GM18909 (cell line): ENCODE data around the gene IWS1.

Experiments used
- ATAC-seq: cut with Tn5 transposase; IDR thresholded peaks from one replicate; pipeline ENCODE4 v1.9.1; 2021; ENCODE audit warnings: mild to moderate bottlenecking; ENCODE audit not compliant: unreplicated experiment, poor library complexity

IWS1 gene

GRCh38 chr2:127506510-127506909, 19.8 kb downstream of the IWS1 start:
- ATAC-seq: no peak

- ATAC-seq: no peak
These were observed 21.5 kb downstream of the IWS1 start for GRCh38 chr2:127504552-127505430.

GRCh38 chr2:127503491-127503890, 22.8 kb downstream of the IWS1 start:
- no peak for ATAC-seq

GRCh38 chr2:127498386-127498785, 27.9 kb downstream of the IWS1 start:
- no peak for ATAC-seq

- ATAC-seq: no peak
These were observed 36.0 kb downstream of the IWS1 start for GRCh38 chr2:127490283-127490682.

- ATAC-seq: no peak
These were observed 39.8 kb downstream of the IWS1 start for GRCh38 chr2:127486247-127487058.

- no peak for ATAC-seq
These were observed 40.6 kb downstream of the IWS1 start for GRCh38 chr2:127485694-127486071.

GRCh38 chr2:127485051-127485693, 41.1 kb downstream of the IWS1 start:
- ATAC-seq: no peak

GRCh38 chr2:127482031-127482430, 44.3 kb downstream of the IWS1 start:
- ATAC-seq: no peak

GRCh38 chr2:127479866-127480743, 46.2 kb downstream of the IWS1 start:
- no peak for ATAC-seq

GRCh38 chr2:127479219-127479825, 47.0 kb downstream of the IWS1 start:
- ATAC-seq: no peak

GRCh38 chr2:127475788-127476187, 50.5 kb downstream of the IWS1 start:
- ATAC-seq: no peak

- no peak for ATAC-seq
These were observed 54.0 kb downstream of the IWS1 start for GRCh38 chr2:127472268-127472667.

GRCh38 chr2:127471286-127471988, 54.9 kb downstream of the IWS1 start:
- ATAC-seq: no peak

- ATAC-seq: no peak
These were observed 56.3 kb downstream of the IWS1 start for GRCh38 chr2:127469974-127470373.

- ATAC-seq: no peak
These were observed 57.2 kb downstream of the IWS1 start for GRCh38 chr2:127469051-127469450.

GRCh38 chr2:127465258-127465657, 61.0 kb downstream of the IWS1 start:
- no peak for ATAC-seq

GRCh38 chr2:127464470-127465257, 61.6 kb downstream of the IWS1 start:
- ATAC-seq: no peak
